Measurements from ENCODE around the gene SEC24B.

DNA sequence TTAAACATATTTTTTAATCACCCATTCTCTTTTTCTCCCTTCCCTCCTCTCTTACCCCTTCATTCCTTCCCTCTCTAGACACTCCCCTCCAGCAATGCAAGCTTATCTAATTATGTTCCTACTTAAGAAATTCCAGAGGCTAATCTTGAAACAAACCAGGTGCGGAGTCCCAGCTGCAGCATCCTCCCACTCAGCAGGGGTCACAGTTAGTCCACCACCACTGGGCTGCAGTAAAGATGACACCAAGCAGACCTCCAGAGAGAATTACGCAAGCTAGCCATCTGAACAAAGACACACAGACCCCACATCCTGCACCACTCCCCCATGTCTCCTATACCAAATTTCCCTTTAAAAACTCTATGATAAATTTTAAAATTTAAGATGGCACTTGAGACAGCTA is 13.9 kb upstream of the SEC24B start:
- no peak for TF ChIP-seq ZNF274 (IDR thresholded peaks at IDR 0.05; ENCODE audit: low read depth, low read length)
- no peak for TF ChIP-seq YY1 (IDR thresholded peaks at IDR 0.05; ENCODE audit: insufficient read depth, insufficient read length)
- no peak for TF ChIP-seq SUZ12 (IDR thresholded peaks at IDR 0.05; ENCODE audit: extremely low read depth, insufficient read depth, insufficient read length)
